GM21423 (cell line): ENCODE data around the gene ADGRG1.

ENCODE experiments used
- ATAC-seq: cut with Tn5 transposase; IDR thresholded peaks from one replicate; pipeline ENCODE4 v1.9.1; 2021; ENCODE audit warnings: mild to moderate bottlenecking, moderate library complexity; ENCODE audit not compliant: unreplicated experiment

The ADGRG1 gene

DNA sequence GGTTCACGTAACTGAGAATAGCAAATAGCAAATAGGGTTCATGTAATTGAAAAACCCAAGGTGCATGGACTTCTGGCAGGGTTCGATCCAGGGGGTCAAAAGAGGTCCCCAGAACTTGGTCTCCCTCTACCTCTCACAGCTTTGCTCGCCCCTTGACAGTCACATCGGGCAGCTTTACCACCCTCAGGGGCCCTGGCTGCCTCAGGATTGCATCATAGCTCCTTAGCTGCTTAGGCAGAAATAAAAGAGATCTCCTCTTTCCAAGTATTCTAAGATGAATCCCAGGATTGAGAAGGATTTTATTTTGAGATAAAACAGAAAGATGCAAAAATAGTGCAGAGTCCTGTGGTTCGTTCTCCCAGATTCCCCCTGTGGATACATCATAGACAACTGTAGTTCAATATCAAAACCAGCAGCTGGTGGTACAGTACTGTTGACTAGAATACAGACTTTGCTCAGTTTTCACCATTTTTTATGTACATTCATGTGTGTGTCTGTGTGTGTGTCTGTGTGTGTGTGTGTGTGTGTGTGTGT, 52.5 kb downstream of the ADGRG1 start:
- ATAC-seq = no peak

DNA sequence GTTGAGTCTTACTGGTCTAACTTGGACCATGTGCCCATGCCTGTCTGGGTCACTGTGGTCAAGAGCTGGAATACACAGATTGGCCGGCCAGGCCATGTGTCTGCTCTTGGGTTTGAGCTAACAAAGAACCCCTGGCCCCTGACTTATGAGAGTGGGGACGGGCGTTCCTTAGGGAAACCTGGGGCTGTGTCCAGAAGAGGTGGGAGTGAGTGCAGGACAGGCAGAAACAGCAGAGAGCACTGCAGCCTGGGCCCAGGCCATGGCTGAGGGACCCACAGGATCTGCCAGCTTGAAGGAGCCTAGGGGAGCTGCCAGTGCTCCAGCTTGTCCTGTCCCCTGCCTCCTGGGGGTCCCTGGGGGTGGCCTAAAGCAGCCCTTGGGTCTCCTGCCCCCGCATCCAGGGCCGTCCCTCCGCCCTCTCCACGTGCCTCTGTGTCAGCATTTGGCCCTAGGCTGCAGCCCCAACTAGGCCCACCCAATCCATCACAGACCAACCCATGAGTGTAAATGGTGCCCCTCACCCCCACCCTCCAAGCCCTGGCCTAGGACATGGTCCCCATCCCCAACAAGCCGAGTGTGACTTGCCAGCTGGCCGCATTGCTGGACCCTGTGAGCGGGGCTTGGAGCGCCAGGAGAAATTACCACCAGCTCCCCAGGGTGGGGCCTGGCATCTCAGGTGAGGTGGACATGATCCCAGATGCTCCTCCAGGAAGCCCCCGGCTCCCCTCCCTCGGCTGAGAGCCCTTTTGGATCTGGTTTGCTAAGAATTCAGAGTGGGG, 53.7 kb downstream of the ADGRG1 start:
- no peak for ATAC-seq

- ATAC-seq = no peak
Observed at GRCh38 chr16:57682809-57683635, 54.6 kb downstream of the ADGRG1 start.

GRCh38 chr16:57683636-57684545, 55.5 kb downstream of the ADGRG1 start:
- no peak for ATAC-seq

DNA sequence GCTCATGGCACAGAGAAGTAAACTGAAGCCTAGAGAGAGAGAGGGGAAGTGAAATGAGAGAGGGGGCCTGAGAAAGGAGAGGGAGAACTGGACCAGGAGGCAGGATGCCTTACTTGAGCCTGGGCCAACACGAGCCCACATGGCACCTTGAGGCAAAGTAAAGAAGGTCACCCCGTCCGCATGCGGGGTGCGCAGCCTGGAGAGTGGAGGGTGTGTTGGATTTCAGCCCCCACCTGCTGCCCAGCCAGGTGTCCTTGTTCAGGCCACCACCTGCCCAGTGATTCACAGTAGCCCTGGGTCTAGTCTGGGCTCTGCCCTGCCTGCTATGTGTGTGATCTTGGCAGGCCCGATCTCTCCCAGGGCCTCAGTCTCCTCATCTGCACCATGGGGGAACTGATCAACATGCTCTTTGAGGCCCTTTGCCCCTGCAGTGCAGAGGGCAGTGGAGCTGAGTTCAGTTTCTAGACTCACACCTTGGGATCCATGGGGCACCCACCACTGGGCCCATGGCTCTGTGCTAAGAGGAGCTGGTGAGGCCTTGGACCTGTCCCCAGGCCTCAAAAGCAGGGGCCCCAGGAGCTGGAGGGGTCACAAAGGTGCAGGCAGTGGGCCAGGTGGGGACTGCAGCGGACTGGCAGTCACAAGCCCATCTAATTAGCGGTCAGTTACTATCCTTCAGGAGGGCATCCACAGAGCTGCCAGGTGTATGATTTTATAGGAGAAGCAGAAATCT, 56.4 kb downstream of the ADGRG1 start:
- ATAC-seq = no peak

DNA sequence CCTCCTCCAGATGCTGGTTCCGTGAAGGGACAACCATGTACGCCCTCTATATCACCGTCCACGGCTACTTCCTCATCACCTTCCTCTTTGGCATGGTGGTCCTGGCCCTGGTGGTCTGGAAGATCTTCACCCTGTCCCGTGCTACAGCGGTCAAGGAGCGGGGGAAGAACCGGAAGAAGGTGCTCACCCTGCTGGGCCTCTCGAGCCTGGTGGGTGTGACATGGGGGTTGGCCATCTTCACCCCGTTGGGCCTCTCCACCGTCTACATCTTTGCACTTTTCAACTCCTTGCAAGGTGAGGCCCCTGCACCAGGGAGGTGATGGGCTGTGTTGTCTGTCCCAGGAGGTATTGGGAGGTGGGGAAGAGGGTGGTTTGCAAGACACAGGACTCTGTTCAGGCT, 57.2 kb downstream of the ADGRG1 start:
- no peak for ATAC-seq

DNA sequence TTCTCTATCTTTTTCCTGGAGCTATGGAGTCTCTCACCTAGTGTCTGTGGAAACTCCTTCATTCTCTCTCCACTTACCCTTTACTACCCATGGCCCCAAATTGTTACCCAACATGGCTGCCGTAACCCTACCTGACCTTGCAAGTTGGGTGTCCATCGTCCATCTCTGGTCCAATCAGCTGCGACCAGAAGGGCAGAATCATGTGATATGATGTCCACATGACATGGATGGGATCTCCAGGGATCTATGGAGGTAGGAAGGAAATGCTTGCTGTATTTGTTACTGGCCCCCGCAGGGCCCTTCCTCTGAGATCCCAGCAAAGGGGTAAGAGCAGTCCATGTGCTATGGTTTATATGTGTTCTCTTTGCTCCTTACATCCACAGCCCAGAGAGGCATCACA, 58.1 kb downstream of the ADGRG1 start:
- no peak for ATAC-seq

GRCh38 chr16:57687363-57687929, 59.0 kb downstream of the ADGRG1 start:
- ATAC-seq = no peak

- no peak for ATAC-seq
Observed at GRCh38 chr16:57688487-57688986, 60.1 kb downstream of the ADGRG1 start.

- ATAC-seq = no peak
Observed at GRCh38 chr16:57688987-57689761, 60.7 kb downstream of the ADGRG1 start.

- ATAC-seq = peak; percentile 57
Observed at GRCh38 chr16:57689762-57690558, 61.5 kb downstream of the ADGRG1 start.

- no peak for ATAC-seq
Observed at GRCh38 chr16:57690782-57691471, 62.5 kb downstream of the ADGRG1 start.

DNA sequence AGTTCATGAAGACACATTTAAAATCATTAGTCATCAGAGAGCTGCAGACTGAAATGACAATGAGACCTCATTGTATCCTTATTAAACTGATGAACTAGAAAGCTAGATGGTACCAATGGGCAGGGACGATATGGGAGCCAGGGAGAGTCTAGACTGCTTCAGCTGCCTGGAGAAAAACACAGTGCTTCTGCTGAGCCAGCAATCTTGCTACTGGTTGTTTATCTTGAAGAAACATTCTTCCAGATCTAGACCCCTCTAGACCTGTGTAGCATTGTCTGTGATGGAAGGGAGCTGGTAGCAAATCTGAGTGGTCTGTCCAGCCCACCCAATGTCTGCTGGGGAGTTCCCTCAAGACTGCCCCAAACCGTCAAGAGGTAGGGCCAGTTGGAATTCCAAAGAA, 64.2 kb downstream of the ADGRG1 start:
- no peak for ATAC-seq

- ATAC-seq = no peak
Observed at GRCh38 chr16:57693550-57693949, 65.1 kb downstream of the ADGRG1 start.

GRCh38 chr16:57694231-57694724, 65.8 kb downstream of the ADGRG1 start:
- no peak for ATAC-seq

DNA sequence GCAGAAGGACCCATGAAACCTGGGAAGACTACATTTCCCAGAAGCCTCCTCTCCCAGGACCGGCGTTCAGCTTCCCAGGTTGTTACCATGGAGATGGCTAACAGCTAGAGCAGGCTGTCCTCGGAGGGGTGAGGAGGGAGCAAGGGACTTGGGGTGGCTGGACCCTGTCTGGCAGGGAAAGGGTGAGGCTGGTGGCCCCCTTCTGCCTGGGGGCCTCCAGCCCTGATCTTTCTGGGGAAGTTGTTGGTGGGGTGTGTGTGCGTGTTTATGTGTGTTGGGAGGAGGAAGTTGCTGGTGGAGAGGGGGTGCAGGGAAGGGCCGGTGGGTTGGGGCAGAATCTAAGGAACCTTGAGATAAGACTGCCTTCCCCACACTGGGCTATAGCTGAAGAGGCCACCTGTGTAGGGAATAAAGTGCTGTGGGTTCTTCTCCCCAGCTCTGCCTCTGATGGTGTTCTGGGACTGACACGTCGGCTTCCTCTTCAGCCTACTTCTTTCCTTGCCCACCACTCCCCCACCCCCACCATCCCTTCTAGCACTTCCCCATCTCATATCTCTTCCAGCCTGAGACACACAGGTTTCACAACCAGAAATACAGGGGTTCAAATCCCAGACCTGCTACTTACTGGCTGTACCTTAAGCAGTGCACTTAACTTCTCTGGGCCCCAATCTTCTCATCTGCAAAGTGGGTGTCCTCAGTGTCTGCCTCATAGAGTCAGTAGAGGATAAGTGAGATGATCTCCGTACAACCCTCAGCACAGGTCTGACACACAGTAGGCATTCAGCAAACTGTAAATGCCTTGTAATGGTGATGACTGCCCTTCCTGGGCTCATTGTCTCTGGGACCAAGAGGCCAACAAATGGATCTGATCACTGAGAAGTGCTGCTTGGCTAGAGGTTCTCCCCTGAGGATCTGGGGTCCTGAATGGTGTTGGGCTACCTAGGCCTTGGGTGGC, 66.6 kb downstream of the ADGRG1 start, which contains the start of gene DRC7:
Gene DRC7, plus strand, starts transcription at position 82 of the 955 bp plus-strand sequence. CDS start 3,144 bp downstream, outside the sequence.
- peak; percentile 52 for ATAC-seq
